Measurements from ENCODE around the gene PKP1. TPM values are rescaled to one million over a fixed set of nuclear protein-coding genes. Genes with fewer than 3 reads are reported as not detected.

Gene PKP1
- total and polyA plus RNA-seq, 10 of the 15 experiments (the other 5 are each of a cell fraction or from before 2014, with no cell fraction given): 0.03 TPM; not detected in 9

DNA sequence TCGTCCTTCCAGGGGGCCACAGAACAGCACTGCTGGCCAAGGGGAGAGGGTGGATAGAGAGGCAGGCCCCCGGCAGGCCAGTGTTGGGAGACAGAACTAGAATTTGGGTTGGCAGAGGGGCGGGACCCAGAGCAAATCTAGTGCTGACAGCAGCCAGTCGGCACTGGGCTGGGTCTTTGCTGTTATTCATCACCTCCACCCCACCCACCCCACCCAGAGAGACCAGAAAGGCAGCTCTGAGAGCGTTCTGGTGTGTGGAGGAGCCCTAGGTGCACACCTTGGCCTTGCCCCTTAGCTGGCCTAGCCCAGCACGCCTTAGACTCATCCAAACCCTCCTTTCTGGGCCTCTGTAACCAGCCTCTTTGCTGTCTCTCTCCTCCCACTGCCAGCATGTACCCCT, 6.4 kb upstream of the PKP1 start:
- Histone ChIP-seq H3K9me3 (replicated peaks; ENCODE audit: control insufficient read depth, insufficient read depth, low read length) (no peaks in the 10 kb centered on the region), H3K9ac (ENCODE audit: control insufficient read depth, insufficient read depth, low read length) (no peak overlapping the region), H3K4me3 (no peak overlapping the region), H3K4me1 (ENCODE audit: control insufficient read depth, insufficient read depth, low read length) (no peaks in the 10 kb centered on the region), H3K36me3 (ENCODE audit: control insufficient read depth in 2 of 2, insufficient read depth in 2 of 2, low read length in 1 of 2) (no peaks in the 10 kb centered on the region), H2AFZ (ENCODE audit: control insufficient read depth, low read depth, low read length) (no peak overlapping the region), H3K27me3 (replicated peaks in 1 of 2; ENCODE audit: control insufficient read depth in 2 of 2, insufficient read depth in 2 of 2, low read length in 1 of 2) (peaks cover 0 to 2% of the 10 kb centered on the region in 2 experiments; a peak in 1 of 4 replicates), H4K20me1 (ENCODE audit: control insufficient read depth, insufficient read depth) (no peaks in the 10 kb centered on the region), H3K79me2 (ENCODE audit: control insufficient read depth, insufficient read depth, low read length) (no peaks in the 10 kb centered on the region), H3K27ac (ENCODE audit: control insufficient read depth, insufficient read depth) (no peak overlapping the region), H3K4me2 (ENCODE audit: control insufficient read depth, insufficient read depth) (no peak overlapping the region)
- 0% methylated on average over 6 of the region's 6 CpGs for WGBS (ENCODE audit: insufficient coverage, insufficient replicate concordance, low lambda C conversion rate, missing lambda C conversion rate)
- no peak for FAIRE-seq
- no peak for ATAC-seq
- ChIA-PET RAD21 (ENCODE audit: unreplicated experiment) (no interaction called here), POLR2A (no interaction called here), SMC1A (ENCODE audit: uncharacterized antibody, unreplicated experiment) (no interaction called here), CTCF (no interaction called here)
- no peak for DNase-seq (ENCODE audit: low read depth, low spot score)
- no peak for TF ChIP-seq NFXL1 (IDR thresholded peaks at IDR 0.05; ENCODE audit: borderline replicate concordance)
- no peak for TF ChIP-seq KAT2A (conservative IDR thresholded peaks at IDR 0.05; ENCODE audit: control insufficient read depth, low read depth, low read length)
- TF ChIP-seq ATF7 (IDR thresholded peaks at IDR 0.05; ENCODE audit: low read depth): no peak
- no peak for TF ChIP-seq SMAD5 (IDR thresholded peaks at IDR 0.05; ENCODE audit: low read depth)
- no peak for TF ChIP-seq CREM (IDR thresholded peaks at IDR 0.05; ENCODE audit: low read depth)
- BruUV-seq (replicated peaks): no TSS peak
- in situ Hi-C loops (cut with MboI) (no loop called here), intact Hi-C loops (cut with micrococcal nuclease; ENCODE audit: unreplicated experiment) (no loop called here)

DNA sequence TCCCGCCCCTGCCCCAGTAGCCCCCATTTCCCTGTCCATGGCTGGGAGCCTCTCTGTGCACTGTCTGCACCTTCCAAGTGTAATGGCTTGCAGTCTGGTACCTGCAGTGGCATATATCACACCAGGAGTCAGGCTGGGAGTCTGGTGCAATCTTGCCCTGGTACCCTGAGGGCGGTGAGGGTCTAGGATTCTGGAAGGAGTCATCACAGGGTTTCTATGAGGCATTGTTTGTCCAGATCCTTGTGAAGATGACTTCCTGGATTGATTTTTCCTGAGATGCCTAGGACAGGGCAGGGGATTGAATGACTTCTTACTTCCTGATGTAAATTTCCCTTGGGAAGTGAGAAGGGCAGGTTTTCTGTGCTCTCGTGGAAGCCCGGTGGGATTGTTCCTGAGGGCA, 5.9 kb upstream of the PKP1 start:
- Histone ChIP-seq H4K20me1 (ENCODE audit: control insufficient read depth, insufficient read depth) (no peaks in the 10 kb centered on the region), H3K27ac (ENCODE audit: control insufficient read depth, insufficient read depth) (no peak overlapping the region), H3K9me3 (replicated peaks; ENCODE audit: control insufficient read depth, insufficient read depth, low read length) (no peaks in the 10 kb centered on the region), H3K9ac (ENCODE audit: control insufficient read depth, insufficient read depth, low read length) (no peak overlapping the region), H3K4me2 (ENCODE audit: control insufficient read depth, insufficient read depth) (no peak overlapping the region), H2AFZ (ENCODE audit: control insufficient read depth, low read depth, low read length) (no peak overlapping the region), H3K27me3 (replicated peaks in 1 of 2; ENCODE audit: control insufficient read depth in 2 of 2, insufficient read depth in 2 of 2, low read length in 1 of 2) (peaks cover 0 to 2% of the 10 kb centered on the region in 2 experiments; a peak in 1 of 4 replicates), H3K4me3 (no peak overlapping the region), H3K79me2 (ENCODE audit: control insufficient read depth, insufficient read depth, low read length) (no peaks in the 10 kb centered on the region), H3K4me1 (ENCODE audit: control insufficient read depth, insufficient read depth, low read length) (no peaks in the 10 kb centered on the region), H3K36me3 (ENCODE audit: control insufficient read depth in 2 of 2, insufficient read depth in 2 of 2, low read length in 1 of 2) (no peaks in the 10 kb centered on the region)
- ChIA-PET RAD21 (ENCODE audit: unreplicated experiment) (no interaction called here), POLR2A (no interaction called here), CTCF (no interaction called here), SMC1A (ENCODE audit: uncharacterized antibody, unreplicated experiment) (no interaction called here)
- intact Hi-C loops (cut with micrococcal nuclease; ENCODE audit: unreplicated experiment): no loop called here
- FAIRE-seq (no peak), DNase-seq (ENCODE audit: low read depth, low spot score) (no peak), ATAC-seq (no peak)
- BruUV-seq (replicated peaks): no TSS peak
- WGBS (ENCODE audit: insufficient coverage, insufficient replicate concordance, low lambda C conversion rate, missing lambda C conversion rate): 9% methylated on average over 4 of the region's 4 CpGs
- in situ Hi-C loops (cut with MboI): no loop called here
- TF ChIP-seq ZNF207 (IDR thresholded peaks at IDR 0.05; ENCODE audit: borderline replicate concordance): no peak
- no peak for TF ChIP-seq POU2F2 (IDR thresholded peaks at IDR 0.05; ENCODE audit: borderline replicate concordance, low read depth, low read length)
- TF ChIP-seq NRF1 (conservative IDR thresholded peaks at IDR 0.05; ENCODE audit: low read depth, low read length): no peak
- no peak for TF ChIP-seq KDM1A (IDR thresholded peaks at IDR 0.05; ENCODE audit: borderline replicate concordance)
- TF ChIP-seq CHD2 (IDR thresholded peaks at IDR 0.05; ENCODE audit: borderline replicate concordance, low read depth, low read length): no peak
- no peak for TF ChIP-seq CHD4 (IDR thresholded peaks at IDR 0.05)
- no peak for TF ChIP-seq IKZF1 (conservative IDR thresholded peaks at IDR 0.05)
- no peak for TF ChIP-seq NR2C2 (IDR thresholded peaks at IDR 0.05; ENCODE audit: borderline replicate concordance, control insufficient read depth, insufficient read length, low read depth)
- no peak for TF ChIP-seq ZNF622 (IDR thresholded peaks at IDR 0.05)
- TF ChIP-seq, protein P1, sequence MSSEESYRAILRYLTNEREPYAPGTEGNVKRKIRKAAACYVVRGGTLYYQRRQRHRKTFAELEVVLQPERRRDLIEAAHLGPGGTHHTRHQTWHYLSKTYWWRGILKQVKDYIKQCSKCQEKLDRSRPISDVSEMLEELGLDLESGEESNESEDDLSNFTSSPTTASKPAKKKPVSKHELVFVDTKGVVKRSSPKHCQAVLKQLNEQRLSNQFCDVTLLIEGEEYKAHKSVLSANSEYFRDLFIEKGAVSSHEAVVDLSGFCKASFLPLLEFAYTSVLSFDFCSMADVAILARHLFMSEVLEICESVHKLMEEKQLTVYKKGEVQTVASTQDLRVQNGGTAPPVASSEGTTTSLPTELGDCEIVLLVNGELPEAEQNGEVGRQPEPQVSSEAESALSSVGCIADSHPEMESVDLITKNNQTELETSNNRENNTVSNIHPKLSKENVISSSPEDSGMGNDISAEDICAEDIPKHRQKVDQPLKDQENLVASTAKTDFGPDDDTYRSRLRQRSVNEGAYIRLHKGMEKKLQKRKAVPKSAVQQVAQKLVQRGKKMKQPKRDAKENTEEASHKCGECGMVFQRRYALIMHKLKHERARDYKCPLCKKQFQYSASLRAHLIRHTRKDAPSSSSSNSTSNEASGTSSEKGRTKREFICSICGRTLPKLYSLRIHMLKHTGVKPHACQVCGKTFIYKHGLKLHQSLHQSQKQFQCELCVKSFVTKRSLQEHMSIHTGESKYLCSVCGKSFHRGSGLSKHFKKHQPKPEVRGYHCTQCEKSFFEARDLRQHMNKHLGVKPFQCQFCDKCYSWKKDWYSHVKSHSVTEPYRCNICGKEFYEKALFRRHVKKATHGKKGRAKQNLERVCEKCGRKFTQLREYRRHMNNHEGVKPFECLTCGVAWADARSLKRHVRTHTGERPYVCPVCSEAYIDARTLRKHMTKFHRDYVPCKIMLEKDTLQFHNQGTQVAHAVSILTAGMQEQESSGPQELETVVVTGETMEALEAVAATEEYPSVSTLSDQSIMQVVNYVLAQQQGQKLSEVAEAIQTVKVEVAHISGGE (CRISPR knock-in tag; IDR thresholded peaks at IDR 0.05): no peak
- no peak for TF ChIP-seq FOXM1 (IDR thresholded peaks at IDR 0.05; ENCODE audit: low read depth, low read length)
- no peak for TF ChIP-seq SIX5 (IDR thresholded peaks at IDR 0.05; ENCODE audit: low read depth, low read length, severe bottlenecking)
